KOPT-K1 (cell line): Measurements from ENCODE around the gene CENPC.

Experiments
- H3K27ac ChIP-seq: fragments of 200-600 bp; sonication (generic); 2 replicates; pipeline ENCODE4 v1.5.1; 2016; ENCODE audit warnings: antibody characterized with exemption, mild to moderate bottlenecking, low read depth, low read length; ENCODE audit not compliant: poor library complexity, severe bottlenecking
- H3K36me3 ChIP-seq: fragments of 200-600 bp; sonication (generic); 2 replicates; pipeline ENCODE4 v1.5.1; 2017; ENCODE audit warnings: antibody characterized with exemption, mild to moderate bottlenecking, low read length, moderate library complexity; ENCODE audit not compliant: insufficient read depth
- H3K9me3 ChIP-seq: fragments of 200-600 bp; sonication (generic); 2 replicates; pipeline ENCODE4 v1.5.1; 2017; ENCODE audit warnings: antibody characterized with exemption, low read length, mild to moderate bottlenecking; ENCODE audit not compliant: insufficient read depth, poor library complexity, severe bottlenecking

CENPC gene, protein sequence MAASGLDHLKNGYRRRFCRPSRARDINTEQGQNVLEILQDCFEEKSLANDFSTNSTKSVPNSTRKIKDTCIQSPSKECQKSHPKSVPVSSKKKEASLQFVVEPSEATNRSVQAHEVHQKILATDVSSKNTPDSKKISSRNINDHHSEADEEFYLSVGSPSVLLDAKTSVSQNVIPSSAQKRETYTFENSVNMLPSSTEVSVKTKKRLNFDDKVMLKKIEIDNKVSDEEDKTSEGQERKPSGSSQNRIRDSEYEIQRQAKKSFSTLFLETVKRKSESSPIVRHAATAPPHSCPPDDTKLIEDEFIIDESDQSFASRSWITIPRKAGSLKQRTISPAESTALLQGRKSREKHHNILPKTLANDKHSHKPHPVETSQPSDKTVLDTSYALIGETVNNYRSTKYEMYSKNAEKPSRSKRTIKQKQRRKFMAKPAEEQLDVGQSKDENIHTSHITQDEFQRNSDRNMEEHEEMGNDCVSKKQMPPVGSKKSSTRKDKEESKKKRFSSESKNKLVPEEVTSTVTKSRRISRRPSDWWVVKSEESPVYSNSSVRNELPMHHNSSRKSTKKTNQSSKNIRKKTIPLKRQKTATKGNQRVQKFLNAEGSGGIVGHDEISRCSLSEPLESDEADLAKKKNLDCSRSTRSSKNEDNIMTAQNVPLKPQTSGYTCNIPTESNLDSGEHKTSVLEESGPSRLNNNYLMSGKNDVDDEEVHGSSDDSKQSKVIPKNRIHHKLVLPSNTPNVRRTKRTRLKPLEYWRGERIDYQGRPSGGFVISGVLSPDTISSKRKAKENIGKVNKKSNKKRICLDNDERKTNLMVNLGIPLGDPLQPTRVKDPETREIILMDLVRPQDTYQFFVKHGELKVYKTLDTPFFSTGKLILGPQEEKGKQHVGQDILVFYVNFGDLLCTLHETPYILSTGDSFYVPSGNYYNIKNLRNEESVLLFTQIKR

GRCh38 chr4:67545199-67546003 is at the start of gene CENPC:
Gene CENPC, minus strand, starts transcription at chr4:67545503. Its CDS starts 148 bp downstream, at chr4:67545355.
- Histone ChIP-seq H3K27ac (peak within 1 kb of the TSS; percentile 82), H3K9me3 (no peaks in the 10 kb centered on the region), H3K36me3 (peaks cover 37% of the 10 kb centered on the region)

DNA sequence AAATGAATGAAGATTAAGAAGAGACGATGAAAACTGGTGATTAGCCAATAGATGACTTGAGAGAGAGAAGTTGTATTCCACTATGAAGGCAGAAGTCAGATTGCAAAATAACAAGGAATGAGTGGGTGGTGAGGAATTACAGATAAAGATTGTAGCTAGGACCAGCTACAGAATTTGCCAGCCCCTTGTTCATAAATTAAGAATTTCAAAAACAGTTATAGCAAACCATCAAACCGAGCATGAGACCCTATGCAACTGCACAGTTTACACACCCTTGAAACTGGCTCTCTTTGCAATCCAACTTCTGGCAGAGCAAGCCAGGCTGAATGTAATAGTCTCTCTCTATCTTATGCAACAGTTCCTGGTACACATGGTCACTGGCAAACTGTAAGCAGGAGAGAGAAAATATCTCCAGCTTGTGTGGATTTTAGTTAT is 48.5 kb upstream of the CENPC start:
- H3K36me3 ChIP-seq: no peaks in the 10 kb centered on the region
- H3K27ac ChIP-seq: no peak overlapping the region
- no peaks in the 10 kb centered on the region for H3K9me3 ChIP-seq

DNA sequence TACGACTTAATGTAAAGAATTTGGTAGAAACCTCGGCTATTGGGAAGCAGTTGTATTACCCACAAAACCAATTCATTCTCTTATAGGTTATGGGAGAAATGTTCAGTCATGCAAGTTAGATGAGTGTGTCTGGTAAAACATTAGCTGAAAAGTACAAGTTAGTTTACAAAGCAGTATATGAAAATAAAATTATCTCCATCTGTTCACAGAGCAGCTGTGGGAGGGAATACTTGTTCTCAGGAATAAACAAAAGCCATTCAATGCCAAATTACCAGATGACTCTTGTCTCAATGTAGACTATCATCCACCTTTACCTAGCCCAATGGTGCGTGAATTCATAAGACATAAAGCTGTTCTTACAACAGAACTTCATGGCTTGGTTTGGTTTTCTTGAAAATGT is 41.9 kb upstream of the CENPC start:
- Histone ChIP-seq H3K36me3 (no peaks in the 10 kb centered on the region), H3K27ac (no peak overlapping the region), H3K9me3 (no peaks in the 10 kb centered on the region)

- no peaks in the 10 kb centered on the region for H3K9me3 ChIP-seq
- no peak overlapping the region for H3K27ac ChIP-seq
- H3K36me3 ChIP-seq: no peaks in the 10 kb centered on the region
These were observed 39.2 kb upstream of the CENPC start for GRCh38 chr4:67584496-67584895.

DNA sequence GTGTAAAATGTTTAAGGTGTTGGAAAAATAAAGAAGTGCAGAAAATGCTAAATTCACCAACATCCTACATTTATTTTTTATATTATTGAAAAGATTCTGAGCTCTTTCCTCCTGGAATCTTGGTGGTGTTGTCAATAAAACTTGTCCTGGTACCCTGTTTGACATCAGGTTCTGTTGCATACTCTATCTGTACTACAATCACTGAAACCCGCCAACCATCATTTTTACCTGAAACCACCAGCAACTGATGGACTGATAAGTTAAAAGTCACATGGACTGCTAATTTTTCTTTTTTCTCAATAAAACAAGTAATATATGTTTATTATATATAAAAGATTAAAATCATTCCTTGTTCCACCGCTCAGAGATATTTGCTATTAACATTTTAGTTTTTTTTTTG is 36.6 kb upstream of the CENPC start:
- Histone ChIP-seq H3K27ac (no peak overlapping the region), H3K9me3 (no peaks in the 10 kb centered on the region), H3K36me3 (no peaks in the 10 kb centered on the region)

DNA sequence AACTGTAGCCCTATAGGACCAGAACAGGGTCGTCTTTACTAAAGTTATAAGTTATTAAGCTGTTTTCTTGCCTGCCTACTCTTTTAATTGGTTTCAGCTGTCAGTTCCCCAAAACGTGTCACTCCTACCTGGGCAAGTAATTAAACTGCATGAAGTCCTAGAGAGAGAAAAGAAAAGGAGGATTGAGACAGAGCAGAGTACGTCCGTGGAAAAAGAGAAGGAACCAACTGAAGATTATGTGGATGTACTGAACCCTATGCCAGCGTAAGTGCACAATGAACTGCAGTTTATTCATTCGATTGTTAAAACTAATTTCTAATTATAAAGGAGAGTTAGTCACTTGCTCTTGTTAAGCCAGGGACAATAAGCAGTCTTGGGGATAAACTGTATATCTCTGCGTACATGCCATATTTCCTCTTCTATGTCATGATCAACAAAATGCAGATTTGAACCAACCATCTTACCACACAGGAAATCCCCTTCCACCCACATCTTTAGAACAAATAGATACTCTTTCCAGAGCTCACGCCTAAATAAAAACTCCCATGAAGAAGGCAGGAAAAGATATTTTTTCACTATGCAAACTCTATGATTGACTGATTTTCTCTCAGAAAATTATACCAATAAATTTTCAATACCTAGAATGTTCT is 36.0 kb upstream of the CENPC start:
- no peak overlapping the region for H3K27ac ChIP-seq
- no peaks in the 10 kb centered on the region for H3K36me3 ChIP-seq
- no peaks in the 10 kb centered on the region for H3K9me3 ChIP-seq

GRCh38 chr4:67580577-67580976 is 35.3 kb upstream of the CENPC start:
- Histone ChIP-seq H3K9me3 (no peaks in the 10 kb centered on the region), H3K36me3 (no peaks in the 10 kb centered on the region), H3K27ac (no peak overlapping the region)

- no peaks in the 10 kb centered on the region for H3K9me3 ChIP-seq
- H3K36me3 ChIP-seq: no peaks in the 10 kb centered on the region
- H3K27ac ChIP-seq: no peak overlapping the region
These were observed 31.2 kb upstream of the CENPC start for GRCh38 chr4:67576538-67576937.

GRCh38 chr4:67576059-67576466 is 30.8 kb upstream of the CENPC start:
- Histone ChIP-seq H3K9me3 (no peaks in the 10 kb centered on the region), H3K36me3 (no peaks in the 10 kb centered on the region), H3K27ac (no peak overlapping the region)

- H3K9me3 ChIP-seq: no peaks in the 10 kb centered on the region
- no peaks in the 10 kb centered on the region for H3K36me3 ChIP-seq
- H3K27ac ChIP-seq: no peak overlapping the region
These were observed 30.1 kb upstream of the CENPC start for GRCh38 chr4:67575232-67576058.

- Histone ChIP-seq H3K9me3 (no peaks in the 10 kb centered on the region), H3K36me3 (no peaks in the 10 kb centered on the region), H3K27ac (no peak overlapping the region)
These were observed 27.9 kb upstream of the CENPC start for GRCh38 chr4:67573193-67573592.

- Histone ChIP-seq H3K36me3 (no peaks in the 10 kb centered on the region), H3K27ac (no peak overlapping the region), H3K9me3 (no peaks in the 10 kb centered on the region)
These were observed 26.7 kb upstream of the CENPC start for GRCh38 chr4:67571975-67572374.

- Histone ChIP-seq H3K9me3 (no peaks in the 10 kb centered on the region), H3K36me3 (no peaks in the 10 kb centered on the region), H3K27ac (no peak overlapping the region)
These were observed 25.2 kb upstream of the CENPC start for GRCh38 chr4:67570537-67570936.

- Histone ChIP-seq H3K27ac (no peak overlapping the region), H3K36me3 (no peaks in the 10 kb centered on the region), H3K9me3 (no peaks in the 10 kb centered on the region)
These were observed 23.5 kb upstream of the CENPC start for GRCh38 chr4:67568820-67569219.
